Keratinocyte (primary cell): Measurements from ENCODE around the gene CECR2. TPM values are rescaled to one million over a fixed set of nuclear protein-coding genes. Genes with fewer than 3 reads are reported as not detected.

Experiments used
- DNase-seq: peaks from one replicate; pipeline ENCODE4 v3.0.0-alpha.2; 2011; ENCODE audit warnings: low read depth, missing footprints, low spot score
- FAIRE-seq: peaks from 2 replicates; lab custom pipeline; 2011; peaks lifted over from hg19 to GRCh38; lab: Jason Lieb, UNC
- H2AFZ ChIP-seq: 2 replicates; pipeline ENCODE4 v1.6.0; 2012; ENCODE audit warnings: low read length, control low read depth, inconsistent platforms; ENCODE audit not compliant: control insufficient read depth
- H3K27ac ChIP-seq: 2 replicates; pipeline ENCODE4 v1.5.1; 2011; ENCODE audit warnings: low read length; ENCODE audit not compliant: control insufficient read depth, insufficient read depth
- H3K27me3 ChIP-seq: 3 replicates; pipeline ENCODE4 v1.6.0; 2011; ENCODE audit warnings: low read length; ENCODE audit not compliant: control insufficient read depth, insufficient read depth; ENCODE audit errors: extremely low read depth
- H3K36me3 ChIP-seq, 2 experiments: 2 replicates in 1 of 2; 3 replicates in 1 of 2; pipeline ENCODE4 v1.5.1; 2011; ENCODE audit warnings: low read length in 2 of 2, mild to moderate bottlenecking in 1 of 2; ENCODE audit not compliant: control insufficient read depth in 2 of 2, insufficient read depth in 2 of 2; ENCODE audit errors: extremely low read depth in 1 of 2
- H3K4me1 ChIP-seq: 3 replicates; pipeline ENCODE4 v1.5.1; 2011; ENCODE audit warnings: low read length; ENCODE audit not compliant: control insufficient read depth, insufficient read depth; ENCODE audit errors: extremely low read depth
- H3K4me2 ChIP-seq: 3 replicates; pipeline ENCODE4 v1.6.0; 2011; ENCODE audit warnings: low read depth, low read length; ENCODE audit not compliant: control insufficient read depth, insufficient read depth; ENCODE audit errors: extremely low read depth
- H3K4me3 ChIP-seq, 3 experiments: fragments of 200-600 bp in 1 of 3; sonication (generic) in 1 of 3; 2 replicates in 2 of 3; 3 replicates in 1 of 3; pipeline ENCODE4 v1.5.1; 2011 to 2016; ENCODE audit warnings: low read length in 3 of 3, mild to moderate bottlenecking in 3 of 3, control low read depth in 2 of 3, inconsistent platforms in 1 of 3, low read depth in 1 of 3, mixed read lengths in 1 of 3, mixed run types in 1 of 3, moderate library complexity in 1 of 3; ENCODE audit not compliant: control insufficient read depth in 2 of 3, insufficient read depth in 2 of 3; ENCODE audit errors: extremely low read depth in 1 of 3
- H3K79me2 ChIP-seq: 2 replicates; pipeline ENCODE4 v1.6.0; 2012; ENCODE audit warnings: low read length; ENCODE audit not compliant: control insufficient read depth, insufficient read depth
- H3K9ac ChIP-seq: 3 replicates; pipeline ENCODE4 v1.6.0; 2011; ENCODE audit warnings: low read length; ENCODE audit not compliant: control insufficient read depth, insufficient read depth; ENCODE audit errors: extremely low read depth
- H3K9me1 ChIP-seq: 3 replicates; pipeline ENCODE4 v1.6.0; 2011; ENCODE audit warnings: low read length; ENCODE audit not compliant: control insufficient read depth, insufficient read depth; ENCODE audit errors: extremely low read depth
- H3K9me3 ChIP-seq: 2 replicates; pipeline ENCODE4 v1.5.1; 2012; ENCODE audit warnings: low read depth, low read length; ENCODE audit not compliant: control insufficient read depth
- H4K20me1 ChIP-seq: 3 replicates; pipeline ENCODE4 v1.6.0; 2011; ENCODE audit warnings: low read length; ENCODE audit not compliant: control insufficient read depth, insufficient read depth; ENCODE audit errors: extremely low read depth
- CTCF ChIP-seq, 3 experiments: IDR thresholded peaks in 1 of 3; conservative IDR thresholded peaks in 1 of 3; optimal IDR thresholded peaks in 1 of 3; 2 replicates in 2 of 3; 3 replicates in 1 of 3; pipeline versions ENCODE3 to v1.5.1; 2011; ENCODE audit warnings: low read length in 3 of 3, mild to moderate bottlenecking in 3 of 3, moderate library complexity in 2 of 3, control low read depth in 1 of 3, inconsistent platforms in 1 of 3; ENCODE audit not compliant: insufficient read depth in 2 of 3; ENCODE audit errors: extremely low read depth in 1 of 3
- EZH2 ChIP-seq: IDR thresholded peaks from one replicate; pipeline ENCODE4 v1.6.1; 2012; ENCODE audit warnings: inconsistent platforms, mild to moderate bottlenecking, low read length, moderate library complexity
- dilution Hi-C: fragments of 300-500 bp; cut with MboI; formaldehyde crosslinking; loops from one replicate; pipeline ENCODE4 v1.7.0; 2020; ENCODE audit warnings: low sequenced_read_pairs; ENCODE audit not compliant: extremely low pct_ligation_motif_present
- polyA plus RNA-seq, 5 experiments: library from polyadenylated mRNA; depleted of rRNA in 3 of 5; stranded (reverse) in 3 of 5; stranded (forward) in 1 of 5; unstranded in 1 of 5; fragments of >200 nt; gene quantifications; 1 replicate in 1 of 5; 2 replicates in 3 of 5; 3 replicates in 1 of 5; pipeline versions ENCODE4 v1.2.1 to v1.2.3, GENCODE V29; 2011 to 2012; ENCODE audit warnings: missing spikeins in 2 of 5, low read depth in 1 of 5, low replicate concordance in 1 of 5

The CECR2 gene
- polyA plus RNA-seq, 1 donor (not counting 4 experiments of a cell fraction or from before 2014, with no cell fraction given): not detected

GRCh38 chr22:17477391-17477833 is 108.2 kb downstream of the CECR2 start:
- H3K9ac ChIP-seq: no peak overlapping the region
- peaks cover 3% of the 10 kb centered on the region for H3K27me3 ChIP-seq
- H3K4me1 ChIP-seq: no peaks in the 10 kb centered on the region
- H3K9me3 ChIP-seq: no peaks in the 10 kb centered on the region
- DNase-seq: no peak
- H3K36me3 ChIP-seq: no peaks in the 10 kb centered on the region
- H3K4me2 ChIP-seq: peak overlapping the region; percentile 11
- peak overlapping the region in 1 of 3 experiments; percentile 14 for H3K4me3 ChIP-seq
- H3K9me1 ChIP-seq: no peaks in the 10 kb centered on the region
- dilution Hi-C loops: no loop called here
- no peak for FAIRE-seq
- no peak for TF ChIP-seq EZH2
- TF ChIP-seq CTCF (optimal IDR thresholded peaks at IDR 0.05 in 1 of 3, IDR thresholded peaks at IDR 0.05 in 1 of 3, conservative IDR thresholded peaks at IDR 0.05 in 1 of 3; ENCODE audit: extremely low read depth in 1 of 3, insufficient read depth in 2 of 3, low read length in 3 of 3): no peak
- H2AFZ ChIP-seq: no peak overlapping the region
- H4K20me1 ChIP-seq: no peaks in the 10 kb centered on the region
- no peaks in the 10 kb centered on the region for H3K79me2 ChIP-seq
- no peak overlapping the region for H3K27ac ChIP-seq

- Histone ChIP-seq H2AFZ (no peak overlapping the region), H3K9me1 (no peaks in the 10 kb centered on the region), H3K9me3 (no peaks in the 10 kb centered on the region), H3K27ac (no peak overlapping the region), H3K9ac (no peak overlapping the region), H4K20me1 (no peaks in the 10 kb centered on the region), H3K27me3 (peaks cover 3% of the 10 kb centered on the region), H3K4me2 (no peak overlapping the region), H3K4me1 (no peaks in the 10 kb centered on the region), H3K4me3 (no peak overlapping the region), H3K79me2 (no peaks in the 10 kb centered on the region), H3K36me3 (no peaks in the 10 kb centered on the region)
- no peak for TF ChIP-seq EZH2
- DNase-seq (no peak), FAIRE-seq (no peak)
- dilution Hi-C loops: no loop called here
Observed at GRCh38 chr22:17479135-17479534, 109.9 kb downstream of the CECR2 start.

- dilution Hi-C loops: no loop called here
- Histone ChIP-seq H3K9me1 (no peaks in the 10 kb centered on the region), H3K4me3 (no peak overlapping the region), H3K9ac (no peak overlapping the region), H2AFZ (no peak overlapping the region), H3K4me2 (no peak overlapping the region), H4K20me1 (no peaks in the 10 kb centered on the region), H3K36me3 (no peaks in the 10 kb centered on the region), H3K4me1 (no peaks in the 10 kb centered on the region), H3K27me3 (no peaks in the 10 kb centered on the region), H3K27ac (no peak overlapping the region), H3K79me2 (no peaks in the 10 kb centered on the region), H3K9me3 (no peaks in the 10 kb centered on the region)
- TF ChIP-seq EZH2 (no peak), CTCF (optimal IDR thresholded peaks at IDR 0.05 in 1 of 3, IDR thresholded peaks at IDR 0.05 in 1 of 3, conservative IDR thresholded peaks at IDR 0.05 in 1 of 3; ENCODE audit: extremely low read depth in 1 of 3, insufficient read depth in 2 of 3, low read length in 3 of 3) (no peak)
- FAIRE-seq: no peak
- DNase-seq: no peak
Observed at GRCh38 chr22:17481424-17481823, 112.2 kb downstream of the CECR2 start.
